Ecto neural progenitor cell (in vitro differentiated cells): ENCODE data around the gene TPRKB.
"Not testable (repeated sequence)": the region's sequence is repeated elsewhere in the genome, so short reads cannot be mapped to it uniquely, and the experiment has no call there.

Experiments
- DNase-seq: peaks from one replicate; pipeline ENCODE4 v3.0.0-alpha.2; 2018; ENCODE audit warnings: low spot score

The TPRKB gene

GRCh38 chr2:73700131-73700611 lies 37.0 kb downstream of the TPRKB start:
- DNase-seq, result no peak

DNA sequence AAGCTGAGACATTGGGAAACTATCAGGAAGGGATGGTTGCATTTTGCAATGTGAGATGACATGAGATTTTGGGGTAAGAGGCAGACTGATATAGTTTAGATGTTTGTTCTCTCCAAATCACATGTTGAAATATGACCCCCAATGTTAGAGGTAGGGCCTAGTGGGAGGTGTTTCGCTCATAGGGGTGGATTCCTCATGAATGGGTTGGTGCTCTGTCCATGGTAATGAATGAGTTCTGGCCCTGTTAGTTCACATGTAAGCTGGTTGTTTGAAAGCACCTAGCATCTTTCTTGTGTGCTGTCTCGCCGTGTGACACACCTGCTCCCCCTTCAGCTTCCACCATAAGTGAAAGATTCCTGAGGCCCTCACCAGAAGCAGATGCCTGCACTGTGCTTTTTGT lies 37.7 kb downstream of the TPRKB start:
- no peak for DNase-seq

DNA sequence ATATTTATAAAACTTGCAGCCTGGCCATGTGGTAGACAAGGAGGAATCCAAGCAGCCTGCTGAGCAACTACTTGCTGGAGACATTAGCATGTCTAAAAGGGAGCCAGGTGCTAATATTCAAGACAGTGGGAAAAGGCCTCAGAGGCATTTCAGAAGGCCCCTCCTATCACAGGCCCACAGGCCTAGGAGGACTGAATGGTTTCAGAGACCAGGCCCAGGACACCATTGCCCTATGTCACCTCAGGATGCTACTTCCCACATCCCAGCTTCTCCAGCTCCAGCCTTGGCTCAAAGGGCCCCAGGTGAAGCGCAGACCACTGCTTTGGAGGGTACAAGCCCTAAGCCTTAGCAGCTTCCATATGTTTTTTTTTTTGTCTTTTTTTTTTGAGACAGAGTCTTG lies 39.0 kb downstream of the TPRKB start:
- DNase-seq, result no peak

- DNase-seq, result no peak
Observed at GRCh38 chr2:73697606-73698005, 39.5 kb downstream of the TPRKB start.

GRCh38 chr2:73696985-73697384 lies 40.2 kb downstream of the TPRKB start:
- DNase-seq, result not testable (repeated sequence)

DNA sequence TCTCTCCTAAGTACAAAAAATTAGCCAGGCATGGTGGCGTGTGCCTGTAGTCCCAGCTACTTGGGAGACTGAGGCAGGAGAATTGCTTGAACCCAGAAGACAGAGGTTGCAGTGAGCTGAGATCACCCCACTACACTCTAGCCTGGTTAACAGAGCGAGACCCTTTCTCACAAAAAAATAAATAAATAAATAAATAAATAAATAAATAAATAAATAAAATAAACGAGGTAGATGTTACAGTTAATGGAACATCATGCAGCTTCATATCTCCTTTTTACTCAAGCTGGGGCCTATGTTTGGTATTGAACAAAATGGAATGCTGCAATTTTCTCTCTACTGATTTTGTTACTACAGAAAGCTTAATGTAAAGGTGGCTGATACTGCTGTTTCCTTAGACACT lies 40.6 kb downstream of the TPRKB start:
- DNase-seq, result not testable (repeated sequence)

DNA sequence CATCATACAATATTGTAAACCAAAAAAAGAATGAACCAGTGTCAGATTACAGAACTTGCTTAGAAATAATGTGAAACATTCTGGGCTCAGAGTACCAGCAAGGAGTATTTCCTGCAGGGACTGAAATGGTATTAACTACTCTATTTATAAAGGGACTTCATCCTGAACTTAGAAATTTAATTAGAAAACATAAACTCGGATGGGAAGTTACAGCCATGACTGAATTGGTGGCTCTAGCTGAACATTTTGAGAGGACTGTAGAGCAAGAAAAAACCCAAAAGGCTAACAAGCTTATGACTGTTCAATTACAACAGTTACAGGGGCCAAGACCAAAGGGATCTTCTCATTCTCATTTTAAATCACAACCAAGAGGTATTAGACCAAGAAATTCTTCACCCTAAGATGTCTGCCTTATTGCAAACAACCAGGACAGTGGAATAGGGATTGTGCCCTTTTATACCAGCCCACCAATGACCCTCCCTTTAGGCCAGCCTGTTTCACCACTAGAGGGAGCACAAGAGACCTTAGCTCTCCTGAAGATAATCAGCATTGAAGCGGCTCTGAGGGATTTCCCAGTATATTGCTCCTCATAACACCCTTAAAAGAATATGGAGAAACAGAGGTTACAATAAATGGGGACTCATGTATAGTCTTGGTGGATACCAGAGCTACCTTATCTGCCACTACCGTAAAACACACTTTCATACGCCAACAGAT lies 46.6 kb downstream of the TPRKB start:
- not testable (repeated sequence) for DNase-seq

DNA sequence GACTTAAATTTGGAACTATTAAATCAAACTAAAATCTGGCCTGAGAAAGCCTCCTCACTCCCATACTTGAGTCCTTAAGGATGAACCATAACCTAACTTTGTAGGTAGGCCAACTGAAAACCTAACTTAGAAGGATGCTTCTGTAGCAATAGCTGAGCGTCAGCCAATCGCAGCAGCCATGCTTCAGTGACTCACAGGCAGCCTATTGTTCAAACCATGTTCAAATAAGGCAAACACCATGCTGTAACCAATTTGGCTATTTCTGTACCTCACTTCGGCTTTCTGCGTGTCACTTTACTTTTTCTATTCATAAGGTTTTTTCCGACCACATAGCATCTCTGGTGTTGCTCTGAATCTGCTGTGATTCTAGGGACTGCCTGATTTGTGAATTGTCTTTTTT lies 48.7 kb downstream of the TPRKB start:
- DNase-seq, result not testable (repeated sequence)

GRCh38 chr2:73685764-73686438 lies 51.2 kb downstream of the TPRKB start:
- DNase-seq, result no peak

GRCh38 chr2:73684905-73685304 lies 52.2 kb downstream of the TPRKB start:
- not testable (repeated sequence) for DNase-seq

DNA sequence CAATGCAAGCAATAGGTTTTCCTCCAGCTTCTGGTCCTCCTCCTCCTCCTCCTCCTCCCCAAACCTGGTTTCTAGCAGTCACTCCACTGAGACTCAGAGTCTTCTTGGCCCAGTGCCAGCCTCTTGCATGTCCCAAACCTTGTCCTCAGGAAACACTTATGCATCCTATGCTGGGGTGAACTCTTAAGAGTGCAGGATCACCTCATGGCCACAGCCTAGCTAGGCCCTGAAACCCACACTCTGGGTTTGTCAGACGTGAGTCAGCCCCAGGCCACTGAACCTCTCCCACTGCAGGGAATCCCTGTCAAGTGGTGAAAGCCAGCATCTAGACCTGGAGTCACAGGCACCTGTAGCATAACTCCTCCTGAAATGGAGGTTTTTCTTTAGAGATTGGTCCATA lies 52.8 kb downstream of the TPRKB start:
- DNase-seq, result not testable (repeated sequence)

DNA sequence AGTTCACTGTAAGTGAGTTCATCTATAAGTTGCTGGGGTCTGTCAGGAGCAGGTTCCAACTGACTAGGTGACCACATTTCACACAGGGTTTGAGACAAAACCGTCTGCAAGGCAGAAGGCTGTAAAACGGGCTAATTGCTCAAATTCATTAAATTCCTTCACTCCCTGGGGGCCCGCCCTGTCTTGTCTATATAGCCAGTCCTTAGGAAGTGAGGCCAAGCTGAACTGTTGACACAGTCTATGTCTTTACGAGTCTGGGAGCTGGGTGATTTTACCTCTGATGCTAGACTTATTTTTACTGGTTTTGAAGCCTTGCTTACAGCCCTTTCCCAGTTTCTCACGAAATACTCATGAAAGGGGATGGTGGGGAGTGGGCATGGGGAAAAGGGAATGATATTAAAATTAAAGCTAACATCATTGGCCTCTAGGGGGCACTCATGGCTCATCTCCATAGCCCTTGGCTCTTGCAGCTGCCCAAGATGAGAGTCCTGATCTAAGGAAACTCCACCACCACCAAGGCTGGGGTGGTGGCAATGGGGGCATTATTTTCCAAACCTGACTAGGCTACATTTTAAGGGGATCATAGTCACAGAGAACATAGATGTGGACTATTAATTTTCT lies 57.1 kb downstream of the TPRKB start:
- DNase-seq, result peak; percentile 54
